ENCODE data around the gene FAM170A. TPM values are rescaled to one million over a fixed set of nuclear protein-coding genes. Genes with fewer than 3 reads are reported as not detected.

The FAM170A gene
- total RNA-seq: not detected in 2 replicates

GRCh38 chr5:119629339-119629738 is at the start of gene FAM170A:
FAM170A (plus strand) TSS chr5:119629558; CDS start chr5:119629769, 211 bp downstream.

Other genes starting within 250 kb of the FAM170A start
- 167 and 271 TPM in 2 replicates for gene HSD17B4, start 177.1 kb upstream of the FAM170A start, total RNA-seq